ENCODE results near the gene SMARCE1. TPM values are rescaled to one million over a fixed set of nuclear protein-coding genes. Genes with fewer than 3 reads are reported as not detected.

The SMARCE1 gene
- polyA plus RNA-seq, 2 of the 4 experiments (the other 2 are of a cell fraction), result 109 to 111 TPM

GRCh38 chr17:40645291-40645690 lies 2.3 kb downstream of the SMARCE1 start:
- no peak overlapping the region for H3K4me3 ChIP-seq
- no peaks in the 10 kb centered on the region for H3K9me3 ChIP-seq
- no peak overlapping the region for H3K27ac ChIP-seq
- FAIRE-seq (peak; percentile 76), DNase-seq (ENCODE audit: low read depth in 1 of 2, low spot score in 1 of 2) (no peak), ATAC-seq (no peak)
- TF ChIP-seq HEYL (CRISPR knock-in tag; IDR thresholded peaks at IDR 0.05) (no peak), FOXS1 (CRISPR knock-in tag; IDR thresholded peaks at IDR 0.05) (no peak), GATA3 (IDR thresholded peaks at IDR 0.05; ENCODE audit: borderline replicate concordance) (no peak), NPAS2 (CRISPR knock-in tag; IDR thresholded peaks at IDR 0.05; ENCODE audit: borderline replicate concordance) (no peak), HDAC2 (IDR thresholded peaks at IDR 0.05) (no peak), CHD4 (IDR thresholded peaks at IDR 0.05; ENCODE audit: borderline replicate concordance) (no peak), HOXB5 (CRISPR knock-in tag; IDR thresholded peaks at IDR 0.05) (no peak), KDM1A (IDR thresholded peaks at IDR 0.05; ENCODE audit: low read depth) (no peak), TP53 (CRISPR knock-in tag; IDR thresholded peaks at IDR 0.05) (no peak), CBX8 (IDR thresholded peaks at IDR 0.05) (no peak), EP300 (IDR thresholded peaks at IDR 0.05) (no peak), ZNF302 (CRISPR knock-in tag; IDR thresholded peaks at IDR 0.05) (no peak), HOXB13 (CRISPR knock-in tag; IDR thresholded peaks at IDR 0.05; ENCODE audit: low read depth) (no peak), MYC (IDR thresholded peaks at IDR 0.05; ENCODE audit: borderline replicate concordance, low read length) (no peak), CBX2 (IDR thresholded peaks at IDR 0.05; ENCODE audit: borderline replicate concordance, low read depth) (no peak)
- TF ChIP-seq, protein P1, sequence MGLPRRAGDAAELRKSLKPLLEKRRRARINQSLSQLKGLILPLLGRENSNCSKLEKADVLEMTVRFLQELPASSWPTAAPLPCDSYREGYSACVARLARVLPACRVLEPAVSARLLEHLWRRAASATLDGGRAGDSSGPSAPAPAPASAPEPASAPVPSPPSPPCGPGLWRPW (IDR thresholded peaks at IDR 0.05), result no peak
- TF ChIP-seq, protein P2, sequence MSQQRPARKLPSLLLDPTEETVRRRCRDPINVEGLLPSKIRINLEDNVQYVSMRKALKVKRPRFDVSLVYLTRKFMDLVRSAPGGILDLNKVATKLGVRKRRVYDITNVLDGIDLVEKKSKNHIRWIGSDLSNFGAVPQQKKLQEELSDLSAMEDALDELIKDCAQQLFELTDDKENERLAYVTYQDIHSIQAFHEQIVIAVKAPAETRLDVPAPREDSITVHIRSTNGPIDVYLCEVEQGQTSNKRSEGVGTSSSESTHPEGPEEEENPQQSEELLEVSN (IDR thresholded peaks at IDR 0.05; ENCODE audit: borderline replicate concordance, low read depth), result no peak
- H3K4me1 ChIP-seq, result peaks cover 26% of the 10 kb centered on the region
- peak overlapping the region; percentile 96 for H3K4me2 ChIP-seq
- ChIA-PET POLR2A (interaction anchor here (0.8 to 1.1 kb wide), 3 partner anchors 11 to 174 kb away, joined by 3 read pairs; no protein-coding TSS in a partner anchor), CTCF (interaction anchor here (0.6 to 1.3 kb wide), 3 partner anchors 23 to 1022 kb away, joined by 3 to 6 read pairs (median 5); no protein-coding TSS in a partner anchor)

DNA sequence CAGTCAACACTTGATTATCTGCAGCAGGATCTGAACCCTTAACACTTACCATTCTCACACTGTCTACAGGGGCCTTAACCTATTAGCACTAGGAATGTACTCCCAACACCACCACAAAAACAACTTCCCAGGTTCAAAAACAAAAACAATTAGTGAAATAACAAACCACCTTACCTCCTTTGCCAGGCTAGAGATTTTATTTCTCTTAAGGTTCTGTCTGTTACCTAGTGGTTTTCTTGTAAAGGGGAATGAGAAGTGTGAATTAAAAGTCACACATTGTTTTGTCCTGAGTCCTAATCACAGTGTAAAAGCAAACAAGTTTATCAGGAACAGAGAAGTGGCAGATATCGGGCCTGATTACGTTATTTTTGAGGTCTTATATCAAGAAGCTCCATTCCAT lies 9.7 kb downstream of the SMARCE1 start:
- H3K4me3 ChIP-seq, result no peak overlapping the region
- ATAC-seq (no peak), FAIRE-seq (no peak), DNase-seq (ENCODE audit: low read depth in 1 of 2, low spot score in 1 of 2) (no peak)
- no peak overlapping the region for H3K4me2 ChIP-seq
- H3K27ac ChIP-seq, result no peak overlapping the region
- ChIA-PET POLR2A (interaction anchor here (0.6 kb wide), 1 partner anchor 11 kb away, joined by 3 read pairs; no protein-coding TSS in a partner anchor), CTCF (interaction anchor here (1.5 kb wide), 1 partner anchor 10 kb away, joined by 4 read pairs; no protein-coding TSS in a partner anchor)
- 88% methylated on average over 2 of the region's 2 CpGs for WGBS (ENCODE audit: missing lambda C conversion rate)
- no peaks in the 10 kb centered on the region for H3K4me1 ChIP-seq
- no peak for TF ChIP-seq ZC3H11A (IDR thresholded peaks at IDR 0.05)
- TF ChIP-seq, protein P3, sequence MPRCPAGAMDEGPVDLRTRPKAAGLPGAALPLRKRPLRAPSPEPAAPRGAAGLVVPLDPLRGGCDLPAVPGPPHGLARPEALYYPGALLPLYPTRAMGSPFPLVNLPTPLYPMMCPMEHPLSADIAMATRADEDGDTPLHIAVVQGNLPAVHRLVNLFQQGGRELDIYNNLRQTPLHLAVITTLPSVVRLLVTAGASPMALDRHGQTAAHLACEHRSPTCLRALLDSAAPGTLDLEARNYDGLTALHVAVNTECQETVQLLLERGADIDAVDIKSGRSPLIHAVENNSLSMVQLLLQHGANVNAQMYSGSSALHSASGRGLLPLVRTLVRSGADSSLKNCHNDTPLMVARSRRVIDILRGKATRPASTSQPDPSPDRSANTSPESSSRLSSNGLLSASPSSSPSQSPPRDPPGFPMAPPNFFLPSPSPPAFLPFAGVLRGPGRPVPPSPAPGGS (IDR thresholded peaks at IDR 0.05), result no peak
- TF ChIP-seq POLR2AphosphoS2 (conservative IDR thresholded peaks at IDR 0.05; ENCODE audit: low read length), result no peak
- TF ChIP-seq, protein P4, sequence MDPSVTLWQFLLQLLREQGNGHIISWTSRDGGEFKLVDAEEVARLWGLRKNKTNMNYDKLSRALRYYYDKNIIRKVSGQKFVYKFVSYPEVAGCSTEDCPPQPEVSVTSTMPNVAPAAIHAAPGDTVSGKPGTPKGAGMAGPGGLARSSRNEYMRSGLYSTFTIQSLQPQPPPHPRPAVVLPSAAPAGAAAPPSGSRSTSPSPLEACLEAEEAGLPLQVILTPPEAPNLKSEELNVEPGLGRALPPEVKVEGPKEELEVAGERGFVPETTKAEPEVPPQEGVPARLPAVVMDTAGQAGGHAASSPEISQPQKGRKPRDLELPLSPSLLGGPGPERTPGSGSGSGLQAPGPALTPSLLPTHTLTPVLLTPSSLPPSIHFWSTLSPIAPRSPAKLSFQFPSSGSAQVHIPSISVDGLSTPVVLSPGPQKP (IDR thresholded peaks at IDR 0.05; ENCODE audit: low read depth, low read length), result no peak
- no peak for TF ChIP-seq MAZ (IDR thresholded peaks at IDR 0.05; ENCODE audit: borderline replicate concordance, low read depth, low read length)
- TF ChIP-seq EHMT2 (IDR thresholded peaks at IDR 0.05; ENCODE audit: low read depth), result no peak
- no peak for TF ChIP-seq JUNB (IDR thresholded peaks at IDR 0.05)
- no peak for TF ChIP-seq TFCP2L1 (CRISPR knock-in tag; IDR thresholded peaks at IDR 0.05)
- no peak for TF ChIP-seq RFX5 (IDR thresholded peaks at IDR 0.05)
- no peak for TF ChIP-seq CTCF (IDR thresholded peaks at IDR 0.05)
- no peaks in the 10 kb centered on the region for H3K9me3 ChIP-seq
